K562 (cell line): Measurements from ENCODE around the gene ROMO1. TPM values are rescaled to one million over a fixed set of nuclear protein-coding genes. Genes with fewer than 3 reads are reported as not detected.

ENCODE experiments used
- ATAC-seq: fragments of 200-7000 bp; cut with Tn5 transposase; 3 replicates; pipeline ENCODE4 v1.9.1; 2020; ENCODE audit warnings: moderate library complexity
- BruUV-seq: library from RNA; stranded (reverse); fragments of 400-500 nt; replicated peaks from 2 replicates; lab custom pipeline; 2021; lab: Mats Ljungman, UMichigan
- CTCF ChIA-PET: fragments of 300-600 bp; formaldehyde crosslinking; extraction: SDS; loops from one replicate; lab custom pipeline; 2021; ENCODE audit warnings: low intra/inter-chr PET ratio; lab: Yijun Ruan, JAX
- POLR2A ChIA-PET: fragments of 300-600, 350-650 bp; sonication (Branson Sonifier 250); formaldehyde crosslinking; extraction: SDS; loops from one replicate; lab custom pipeline; 2021; ENCODE audit warnings: antibody characterized with exemption, inconsistent platforms; lab: Yijun Ruan, JAX
- DNase-seq, 4 experiments: peaks; one replicate each; pipeline versions ENCODE4 v3.0.0 to v3.0.0-alpha.2; 2011 to 2018; ENCODE audit warnings: low spot score in 3 of 4, mixed read lengths in 3 of 4; ENCODE audit errors: extremely low read depth in 1 of 4
- FAIRE-seq: peaks from 2 replicates; lab custom pipeline; 2011; peaks lifted over from hg19 to GRCh38; lab: Jason Lieb, UNC
- H2AFZ ChIP-seq: 2 replicates; pipeline ENCODE4 v1.6.0; 2011; ENCODE audit warnings: low read depth, low read length, control low read depth, inconsistent platforms
- H3K27ac ChIP-seq: fragments of 200-600 bp; 3 replicates; pipeline ENCODE4 v1.8.0; 2011; ENCODE audit warnings: low read depth, mild to moderate bottlenecking, control low read depth, inconsistent platforms, low read length, moderate library complexity, mixed read lengths; ENCODE audit errors: extremely low read depth
- H3K27me3 ChIP-seq, 2 experiments: fragments of 300-600 bp in 1 of 2; 2 replicates in 1 of 2; 3 replicates in 1 of 2; pipeline versions ENCODE4 v1.6.0 to v1.8.0; 2011; ENCODE audit warnings: inconsistent platforms in 2 of 2, low read length in 2 of 2, mild to moderate bottlenecking in 1 of 2, mixed read lengths in 1 of 2, moderate library complexity in 1 of 2; ENCODE audit not compliant: control insufficient read depth in 2 of 2, insufficient read depth in 2 of 2
- H3K36me3 ChIP-seq: fragments of 300-600 bp; 3 replicates; pipeline ENCODE4 v1.8.0; 2011; ENCODE audit warnings: mild to moderate bottlenecking, low read length, inconsistent platforms; ENCODE audit not compliant: control insufficient read depth, insufficient read depth
- H3K4me1 ChIP-seq, 2 experiments: fragments of 200-600 bp in 1 of 2; replicated peaks in 1 of 2; 2 replicates in 1 of 2; 3 replicates in 1 of 2; pipeline versions ENCODE4 v1.5.1 to v1.8.0; 2011; ENCODE audit warnings: inconsistent platforms in 2 of 2, low read length in 2 of 2, mild to moderate bottlenecking in 1 of 2, mixed read lengths in 1 of 2, moderate library complexity in 1 of 2; ENCODE audit not compliant: control insufficient read depth in 2 of 2, insufficient read depth in 2 of 2
- H3K4me2 ChIP-seq: 2 replicates; pipeline ENCODE4 v1.6.1; 2011; ENCODE audit warnings: low read length, control low read depth, inconsistent platforms, mixed read lengths; ENCODE audit not compliant: insufficient read depth
- H3K4me3 ChIP-seq: fragments of 200-600 bp; sonication (generic), shearing (Covaris generic); 2 replicates; pipeline ENCODE4 v1.5.1; 2016; ENCODE audit warnings: control low read depth, inconsistent platforms
- H3K79me2 ChIP-seq: fragments of 200-600 bp; 3 replicates; pipeline ENCODE4 v1.8.0; 2011; ENCODE audit warnings: low read length, inconsistent platforms; ENCODE audit not compliant: control insufficient read depth, insufficient read depth
- H3K9ac ChIP-seq, 2 experiments: 2 replicates each; pipeline versions ENCODE4 v1.6.0 to v1.6.1; 2011; ENCODE audit warnings: low read depth in 2 of 2, low read length in 2 of 2, control low read depth in 1 of 2, inconsistent platforms in 1 of 2, mild to moderate bottlenecking in 1 of 2, mixed read lengths in 1 of 2; ENCODE audit not compliant: insufficient read depth in 1 of 2
- H3K9me1 ChIP-seq: one replicate; pipeline ENCODE4 v1.6.0; 2011; ENCODE audit warnings: inconsistent platforms, mild to moderate bottlenecking, low read length, moderate library complexity; ENCODE audit not compliant: control insufficient read depth, insufficient read depth
- H3K9me3 ChIP-seq: replicated peaks from 2 replicates; pipeline ENCODE4 v1.5.1; 2011; ENCODE audit warnings: low read depth, low read length, inconsistent platforms; ENCODE audit not compliant: control insufficient read depth, insufficient read depth
- H4K20me1 ChIP-seq: replicated peaks from 2 replicates; pipeline ENCODE4 v1.6.1; 2011; ENCODE audit warnings: low read length, inconsistent platforms, mixed read lengths; ENCODE audit not compliant: control insufficient read depth, insufficient read depth
- ADNP ChIP-seq: fragments of 200-800 bp; sonication (Bioruptor generic); IDR thresholded peaks from 2 replicates; pipeline ENCODE4 v1.6.1; 2016; ENCODE audit warnings: missing genetic modification characterization, missing compliant biosample characterization
- BRF1 ChIP-seq: IDR thresholded peaks from 3 replicates; pipeline ENCODE4 v1.6.1; 2011; ENCODE audit warnings: borderline replicate concordance, mild to moderate bottlenecking; ENCODE audit not compliant: insufficient read length; ENCODE audit errors: extremely low read depth
- FOXJ2 ChIP-seq: fragments of 200-800 bp; sonication (Bioruptor generic); IDR thresholded peaks from 2 replicates; pipeline ENCODE4 v1.6.1; 2016; ENCODE audit warnings: missing genetic modification characterization, missing compliant biosample characterization
- FUS ChIP-seq: fragments of 200-400 bp; formaldehyde crosslinking; optimal IDR thresholded peaks from 2 replicates; pipeline ENCODE3; 2017; ENCODE audit warnings: low read depth, low read length
- GABPA ChIP-seq: fragments of 200-800 bp; sonication (Bioruptor generic); conservative IDR thresholded peaks from 2 replicates; pipeline ENCODE4 v1.6.1; 2016; ENCODE audit warnings: low read depth, missing genetic modification characterization, missing compliant biosample characterization
- HDAC2 ChIP-seq: fragments of 450-650 bp; IDR thresholded peaks from 2 replicates; pipeline ENCODE4 v1.6.1; 2016; ENCODE audit warnings: mild to moderate bottlenecking
- KDM1A ChIP-seq, 2 experiments: fragments of 450-650 bp; IDR thresholded peaks; 2 replicates each; pipeline ENCODE4 v1.6.1; 2016; ENCODE audit warnings: mild to moderate bottlenecking in 2 of 2
- KHSRP ChIP-seq: fragments of 450-650 bp; IDR thresholded peaks from 2 replicates; pipeline ENCODE4 v1.6.1; 2017
- NFYB ChIP-seq: IDR thresholded peaks from 2 replicates; pipeline ENCODE4 v1.6.1; 2011; ENCODE audit warnings: mild to moderate bottlenecking, moderate library complexity; ENCODE audit not compliant: insufficient read length; ENCODE audit errors: extremely low read depth
- PHF21A ChIP-seq: fragments of 450-650 bp; IDR thresholded peaks from 2 replicates; pipeline ENCODE4 v1.6.1; 2017; ENCODE audit warnings: low read depth, borderline replicate concordance
- POLR2A ChIP-seq: fragments of 450-650 bp; conservative IDR thresholded peaks from 2 replicates; pipeline ENCODE4 v1.6.1; 2016
- POLR2AphosphoS5 ChIP-seq: IDR thresholded peaks from 2 replicates; pipeline ENCODE4 v1.6.1; 2011; ENCODE audit warnings: mild to moderate bottlenecking, low read depth, low read length, moderate library complexity; ENCODE audit not compliant: control insufficient read depth, insufficient read depth
- POLR2B ChIP-seq: fragments of 450-650 bp; IDR thresholded peaks from 2 replicates; pipeline ENCODE4 v1.6.1; 2018; ENCODE audit warnings: low read depth; ENCODE audit not compliant: partially characterized antibody
- POLR2G ChIP-seq: fragments of 200-400 bp; formaldehyde crosslinking; IDR thresholded peaks from 2 replicates; pipeline ENCODE4 v1.6.1; 2017; ENCODE audit warnings: low read depth, mild to moderate bottlenecking, antibody characterized with exemption, low read length, moderate library complexity
- POU5F1 ChIP-seq: fragments of 150-350 bp; IDR thresholded peaks from 2 replicates; pipeline ENCODE4 v1.6.1; 2014; ENCODE audit warnings: borderline replicate concordance, low read length, low read depth, mild to moderate bottlenecking; ENCODE audit not compliant: partially characterized antibody
- RBFOX2 ChIP-seq: fragments of 200-400 bp; formaldehyde crosslinking; IDR thresholded peaks from 2 replicates; pipeline ENCODE4 v1.6.1; 2017; ENCODE audit warnings: low read depth, mild to moderate bottlenecking, low read length, moderate library complexity
- SOX6 ChIP-seq: fragments of 450-650 bp; IDR thresholded peaks from 2 replicates; pipeline ENCODE4 v1.6.1; 2014; ENCODE audit warnings: mild to moderate bottlenecking
- THRAP3 ChIP-seq: fragments of 450-650 bp; IDR thresholded peaks from 2 replicates; pipeline ENCODE4 v1.6.1; 2016; ENCODE audit warnings: mild to moderate bottlenecking, inconsistent platforms, borderline replicate concordance
- WHSC1 ChIP-seq: IDR thresholded peaks from one replicate; pipeline ENCODE4 v1.6.1; 2012; ENCODE audit warnings: low read length, control low read depth, inconsistent platforms
- XRCC3 ChIP-seq: fragments of 450-650 bp; IDR thresholded peaks from 2 replicates; pipeline ENCODE4 v1.6.1; 2017; ENCODE audit warnings: mild to moderate bottlenecking, moderate library complexity
- WGBS: fragments of 100-300 bp; shearing (Covaris generic); methylation state at CpG from one replicate; pipeline ENCODE4 v1.1.6; 2016; ENCODE audit warnings: low coverage, mixed read lengths; ENCODE audit not compliant: insufficient coverage; ENCODE audit errors: missing lambda C conversion rate; 5-methylcytosine and 5-hydroxymethylcytosine counted together
- in situ Hi-C: fragments of 300-500 bp; cut with MboI; formaldehyde crosslinking; loops from 4 replicates; pipeline ENCODE4 v1.15.0; 2018; ENCODE audit warnings: inconsistent platforms, mixed read lengths
- intact Hi-C: fragments of 100-400 bp; cut with micrococcal nuclease; formaldehyde crosslinking; loops from 2 replicates; pipeline ENCODE4 v1.14.2; 2022
- polyA plus RNA-seq, 8 experiments: library from polyadenylated mRNA; depleted of rRNA in 4 of 8; stranded (reverse) in 5 of 8; unstranded in 3 of 8; fragments of >200 nt; fragmentation: Nextera tagmentation in 2 of 8; fragmentation: Illumina TruSeq in 1 of 8; extraction: Ambion mirVana in 2 of 8; extraction: Trizol in 1 of 8; gene quantifications; 2 replicates each; pipeline versions ENCODE4 v1.2.1 to v1.2.3, GENCODE V29; 2011 to 2014; ENCODE audit warnings: inconsistent platforms in 1 of 8, missing spikeins in 1 of 8
- total RNA-seq, 7 experiments: library from RNA; depleted of rRNA in 6 of 7; stranded (reverse); fragments of >200 nt in 6 of 7; fragmentation: Illumina TruSeq in 2 of 7; extraction: Trizol in 2 of 7; gene quantifications; 2 replicates each; pipeline versions ENCODE4 v1.2.1 to v1.2.3, GENCODE V29; 2011 to 2021; ENCODE audit warnings: low replicate concordance in 1 of 7
- TF ChIP-seq, protein P1 (sequence below): IDR thresholded peaks from 3 replicates; pipeline ENCODE4 v1.6.1; 2011; ENCODE audit warnings: borderline replicate concordance, mild to moderate bottlenecking; ENCODE audit not compliant: insufficient read length, insufficient read depth
- TF ChIP-seq, protein P2 (sequence below): sonication (generic); formaldehyde crosslinking; IDR thresholded peaks from 2 replicates; pipeline ENCODE4 v1.8.0; 2022; ENCODE audit warnings: mild to moderate bottlenecking, missing genetic modification reagents
- TF ChIP-seq, protein P3 (sequence below): fragments of 250-450 bp; sonication (Bioruptor Pico); IDR thresholded peaks from 2 replicates; pipeline ENCODE4 v1.9.0; 2021; ENCODE audit warnings: mild to moderate bottlenecking

Gene ROMO1
- total and polyA plus RNA-seq, 9 of the 15 experiments (the other 6 are each of a cell fraction or from before 2014, with no cell fraction given), result 31.8 to 741 (median 226) TPM

DNA sequence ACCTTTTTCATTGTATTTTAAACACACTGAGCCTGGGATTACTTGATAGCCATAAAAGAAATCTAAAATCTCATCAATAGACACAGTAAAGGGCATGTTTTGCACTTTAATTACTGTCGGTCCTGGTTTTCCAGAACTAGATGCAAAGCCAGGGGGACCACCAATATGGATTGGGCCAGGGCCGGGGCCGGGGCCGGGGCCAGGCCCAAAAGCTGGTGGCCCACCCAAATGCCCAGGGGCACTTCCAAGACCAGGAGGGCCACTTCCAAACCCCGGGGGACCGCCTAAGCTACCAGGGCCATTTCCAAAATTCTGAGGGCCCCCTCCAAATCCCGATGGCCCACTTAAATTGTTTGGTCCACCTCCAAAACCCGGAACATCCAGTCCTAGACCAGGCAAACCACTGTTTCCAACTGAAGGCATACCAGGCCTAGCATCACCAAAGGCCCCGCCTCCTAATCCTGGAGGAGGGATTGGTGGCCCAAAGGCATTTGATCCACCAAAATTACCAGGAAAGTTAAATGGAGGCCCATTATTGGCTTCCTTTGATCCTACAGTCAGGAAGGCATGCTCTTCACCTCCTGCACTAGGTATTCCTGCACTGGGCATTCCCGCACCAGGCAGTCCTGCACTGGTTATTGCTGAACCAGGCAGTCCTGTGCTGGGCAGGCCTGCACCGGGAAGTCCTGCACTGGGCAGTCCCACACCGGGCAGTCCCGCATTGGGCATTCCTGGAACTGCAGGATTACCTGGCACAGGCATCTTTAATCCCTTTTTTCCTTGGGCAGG is 46.4 kb upstream of the ROMO1 start:
- no peaks in the 10 kb centered on the region for H3K9me3 ChIP-seq
- BruUV-seq, result no TSS peak
- peaks cover 78% of the 10 kb centered on the region for H3K36me3 ChIP-seq
- intact Hi-C loops, result no loop called here
- no peak overlapping the region for H3K27ac ChIP-seq
- no peaks in the 10 kb centered on the region for H3K9me1 ChIP-seq
- H3K4me3 ChIP-seq, result no peak overlapping the region
- DNase-seq (no peak), ATAC-seq (peak; percentile 54), FAIRE-seq (no peak)
- H3K9ac ChIP-seq, result no peak overlapping the region
- no peak overlapping the region for H2AFZ ChIP-seq
- H3K79me2 ChIP-seq, result peaks cover 97% of the 10 kb centered on the region
- CTCF ChIA-PET, result no interaction called here
- in situ Hi-C loops, result no loop called here
- peaks cover 22% of the 10 kb centered on the region; the same call in 1 of the 2 replicates for H4K20me1 ChIP-seq
- no peaks in the 10 kb centered on the region; a peak in 1 of 5 replicates for H3K4me1 ChIP-seq
- H3K4me2 ChIP-seq, result no peak overlapping the region
- no peaks in the 10 kb centered on the region for H3K27me3 ChIP-seq
- POLR2A ChIA-PET, result interaction anchor here (0.6 to 3.8 kb wide), 9 partner anchors 7 to 714 kb away, joined by 3 to 26 read pairs (median 4); partner anchors contain the start of genes CPNE1 and RBM12
- WGBS, result 95% methylated on average over 13 of the region's 13 CpGs
- TF ChIP-seq POU5F1 (no peak), POLR2B (peak; percentile 42), RBFOX2 (0 out of 2 replicates have a peak, but pooled peaks have one; percentile 42), PHF21A (no peak), FOXJ2 (no peak), ADNP (tag) (no peak), XRCC3 (no peak), KDM1A (IDR thresholded peaks at IDR 0.05) (no peak), FUS (no peak), KHSRP (no peak), POLR2G (peak; percentile 44), BRF1 (no peak), POLR2A (peak; percentile 32; the same call in 1 of the 2 replicates), GABPA (tag) (no peak), SOX6 (no peak), HDAC2 (no peak), WHSC1 (no peak), NFYB (no peak), THRAP3 (no peak), POLR2AphosphoS5 (0 out of 2 replicates have a peak, but pooled peaks have one; percentile 37)
- TF ChIP-seq, protein P1, sequence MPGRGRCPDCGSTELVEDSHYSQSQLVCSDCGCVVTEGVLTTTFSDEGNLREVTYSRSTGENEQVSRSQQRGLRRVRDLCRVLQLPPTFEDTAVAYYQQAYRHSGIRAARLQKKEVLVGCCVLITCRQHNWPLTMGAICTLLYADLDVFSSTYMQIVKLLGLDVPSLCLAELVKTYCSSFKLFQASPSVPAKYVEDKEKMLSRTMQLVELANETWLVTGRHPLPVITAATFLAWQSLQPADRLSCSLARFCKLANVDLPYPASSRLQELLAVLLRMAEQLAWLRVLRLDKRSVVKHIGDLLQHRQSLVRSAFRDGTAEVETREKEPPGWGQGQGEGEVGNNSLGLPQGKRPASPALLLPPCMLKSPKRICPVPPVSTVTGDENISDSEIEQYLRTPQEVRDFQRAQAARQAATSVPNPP, result no peak
- TF ChIP-seq, protein P2, sequence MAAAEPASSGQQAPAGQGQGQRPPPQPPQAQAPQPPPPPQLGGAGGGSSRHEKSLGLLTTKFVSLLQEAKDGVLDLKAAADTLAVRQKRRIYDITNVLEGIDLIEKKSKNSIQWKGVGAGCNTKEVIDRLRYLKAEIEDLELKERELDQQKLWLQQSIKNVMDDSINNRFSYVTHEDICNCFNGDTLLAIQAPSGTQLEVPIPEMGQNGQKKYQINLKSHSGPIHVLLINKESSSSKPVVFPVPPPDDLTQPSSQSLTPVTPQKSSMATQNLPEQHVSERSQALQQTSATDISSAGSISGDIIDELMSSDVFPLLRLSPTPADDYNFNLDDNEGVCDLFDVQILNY (CRISPR knock-in tag), result no peak
- TF ChIP-seq, protein P3, sequence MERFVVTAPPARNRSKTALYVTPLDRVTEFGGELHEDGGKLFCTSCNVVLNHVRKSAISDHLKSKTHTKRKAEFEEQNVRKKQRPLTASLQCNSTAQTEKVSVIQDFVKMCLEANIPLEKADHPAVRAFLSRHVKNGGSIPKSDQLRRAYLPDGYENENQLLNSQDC, result no peak
